GM18505 (cell line): ENCODE measurements around the gene OAF.
"Not testable (repeated sequence)": the region's sequence is repeated elsewhere in the genome, so short reads cannot be mapped to it uniquely, and the experiment has no call there.

Experiments used
- ATAC-seq: cut with Tn5 transposase; IDR thresholded peaks from one replicate; pipeline ENCODE4 v1.9.1; 2021; ENCODE audit not compliant: unreplicated experiment
- POLR2A ChIP-seq: IDR thresholded peaks from 4 replicates; pipeline ENCODE4 v1.6.1; 2011; ENCODE audit warnings: borderline replicate concordance; ENCODE audit not compliant: insufficient read depth, insufficient read length; ENCODE audit errors: extremely low read depth

The OAF gene

DNA sequence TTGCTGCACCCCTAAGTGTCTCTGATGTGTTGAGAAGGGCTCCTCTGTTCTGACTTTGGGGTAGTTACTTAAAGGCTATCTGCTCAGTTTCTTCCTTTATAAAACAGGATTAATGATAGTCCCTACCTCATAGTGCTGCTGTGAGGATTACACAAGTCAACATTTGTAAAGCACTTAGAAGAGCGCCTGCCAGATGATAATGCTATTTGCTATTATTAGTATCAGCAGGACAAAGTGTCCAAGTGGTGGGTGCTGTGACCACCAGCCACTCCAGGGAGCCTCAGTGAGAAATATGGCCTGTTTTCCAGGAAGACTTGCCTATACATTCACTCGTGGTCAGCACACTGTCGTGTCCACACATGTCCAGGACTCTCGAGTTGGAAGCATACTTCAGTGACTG lies 45.3 kb downstream of the OAF start:
- no peak for TF ChIP-seq POLR2A
- ATAC-seq, result no peak

DNA sequence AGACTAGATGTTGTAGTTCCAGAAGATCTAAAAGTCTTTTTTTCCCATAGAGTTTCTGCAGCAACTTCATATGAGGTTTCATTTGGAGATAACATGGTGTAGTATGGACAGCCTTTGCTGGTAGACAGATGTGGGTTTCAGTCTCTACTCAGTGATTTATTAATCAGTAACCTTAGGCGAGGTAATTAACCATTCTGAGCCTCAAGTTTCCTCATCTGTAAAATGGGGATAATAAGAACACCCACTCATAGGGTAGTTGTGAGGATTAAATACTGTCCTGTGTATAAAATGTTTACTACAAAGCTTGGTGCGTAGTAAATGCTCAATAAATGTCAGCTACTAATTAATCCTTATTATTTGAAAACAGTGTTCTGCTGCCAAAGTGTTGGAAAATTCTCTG lies 45.9 kb downstream of the OAF start:
- no peak for ATAC-seq
- TF ChIP-seq POLR2A, result no peak

DNA sequence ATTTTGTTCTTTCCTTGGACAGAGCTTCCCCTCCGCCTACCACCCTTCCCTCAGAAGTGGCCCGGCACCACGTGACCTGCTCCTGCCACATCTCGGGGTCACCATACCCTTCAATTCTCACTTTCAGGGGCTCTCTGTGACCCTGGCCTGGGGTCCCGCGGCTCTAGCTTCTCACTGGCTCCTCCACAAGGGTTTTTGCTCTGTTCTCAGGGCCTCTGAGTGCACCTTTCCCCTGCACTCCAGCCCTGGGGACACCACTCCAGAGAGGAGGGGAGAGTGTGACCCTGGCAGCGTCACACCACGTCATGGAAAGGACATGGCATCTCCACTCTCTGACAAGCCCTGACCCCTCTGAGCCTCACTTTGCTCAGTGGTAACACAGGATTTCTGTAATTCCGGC lies 46.5 kb downstream of the OAF start:
- no peak for TF ChIP-seq POLR2A
- no peak for ATAC-seq

DNA sequence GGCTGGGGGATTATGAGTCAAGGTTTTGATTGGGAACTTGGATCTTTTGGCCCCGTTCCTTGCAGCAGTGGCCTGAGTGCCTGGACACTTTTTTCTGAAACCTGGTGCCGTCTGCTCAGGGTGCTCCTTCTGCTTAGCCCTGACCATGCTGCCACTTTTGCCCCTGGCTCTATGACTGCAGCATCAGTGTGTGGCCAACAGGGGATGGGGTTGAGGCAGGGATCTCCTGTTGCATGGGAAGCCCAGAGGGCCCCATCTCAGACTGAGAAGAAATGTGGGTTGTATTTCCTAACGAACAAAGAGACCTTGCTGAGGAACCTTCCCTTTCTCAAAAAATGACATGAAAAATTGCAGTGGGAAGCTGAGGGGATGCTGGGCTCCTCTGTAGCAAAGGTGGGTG lies 47.8 kb downstream of the OAF start:
- ATAC-seq, result no peak
- no peak for TF ChIP-seq POLR2A

DNA sequence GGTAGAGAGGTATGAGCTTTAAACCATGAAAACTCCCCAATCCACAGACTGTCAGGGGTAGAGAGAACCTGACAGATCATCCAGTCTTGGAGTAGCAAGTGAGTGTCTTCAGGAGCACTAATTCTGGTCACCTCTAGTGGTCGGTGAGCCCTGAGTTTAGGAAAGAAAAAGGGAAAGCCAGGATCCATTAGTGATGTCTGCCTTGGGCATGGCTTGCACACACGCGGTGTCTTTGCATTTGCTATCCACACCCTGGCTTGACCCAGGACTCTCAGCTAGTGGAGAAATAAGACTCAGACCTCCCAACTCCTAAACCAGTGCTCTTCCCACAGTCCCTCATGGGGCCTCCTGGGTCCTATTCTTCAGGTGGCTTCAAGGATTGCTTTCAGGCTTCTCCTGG lies 48.4 kb downstream of the OAF start:
- ATAC-seq, result no peak
- no peak for TF ChIP-seq POLR2A

DNA sequence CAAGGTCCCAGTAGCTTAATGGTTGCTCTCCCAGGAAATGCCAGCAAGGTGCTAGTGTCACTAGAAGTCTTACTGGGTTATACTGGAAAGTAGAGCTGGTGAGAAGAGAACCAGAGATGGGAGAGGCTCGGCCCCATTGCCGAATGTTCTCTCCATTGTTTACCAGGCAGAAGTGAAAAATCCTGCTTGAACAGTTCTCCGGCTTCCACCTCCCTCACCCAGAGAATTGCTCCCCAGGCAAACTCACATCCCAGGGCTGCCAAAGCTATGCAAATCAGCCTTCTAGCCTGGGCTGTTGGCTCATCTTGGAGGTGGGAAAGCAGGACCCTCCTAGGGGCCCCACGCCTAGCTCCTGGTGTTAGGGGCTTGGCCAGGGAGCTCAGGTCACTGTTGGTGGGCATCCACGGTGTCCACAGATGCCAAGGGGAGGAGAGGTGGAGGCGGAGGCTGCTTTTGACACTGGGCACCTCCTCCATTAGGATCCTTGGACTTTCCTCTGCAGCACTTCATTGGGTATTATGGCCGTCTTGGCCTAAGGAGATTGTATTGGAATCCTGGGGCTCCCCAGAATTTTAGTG lies 49.2 kb downstream of the OAF start:
- no peak for ATAC-seq

DNA sequence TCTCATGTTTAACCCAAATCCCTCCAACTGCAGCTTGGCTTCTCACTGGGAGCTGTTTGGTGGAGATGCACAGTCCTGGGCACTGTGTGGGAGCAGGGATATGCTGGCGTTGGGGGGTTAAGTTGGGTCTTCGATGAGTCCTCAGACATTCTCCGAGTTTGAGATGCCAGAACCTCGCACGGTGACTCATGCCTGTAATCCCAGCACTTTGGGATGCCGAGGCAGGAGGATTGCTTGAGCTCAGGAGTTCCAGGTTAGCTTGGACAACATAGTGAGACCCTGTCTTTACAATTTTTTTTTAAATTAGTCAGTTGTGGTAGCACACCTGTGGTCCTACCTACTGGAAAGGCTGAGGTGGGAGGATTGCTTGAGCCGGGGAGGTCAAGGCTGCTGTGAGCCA lies 49.8 kb downstream of the OAF start:
- ATAC-seq, result no peak
- no peak for TF ChIP-seq POLR2A

More for the DNA sequence above, 49.2 kb downstream of the OAF start:
- no peak for TF ChIP-seq POLR2A

DNA sequence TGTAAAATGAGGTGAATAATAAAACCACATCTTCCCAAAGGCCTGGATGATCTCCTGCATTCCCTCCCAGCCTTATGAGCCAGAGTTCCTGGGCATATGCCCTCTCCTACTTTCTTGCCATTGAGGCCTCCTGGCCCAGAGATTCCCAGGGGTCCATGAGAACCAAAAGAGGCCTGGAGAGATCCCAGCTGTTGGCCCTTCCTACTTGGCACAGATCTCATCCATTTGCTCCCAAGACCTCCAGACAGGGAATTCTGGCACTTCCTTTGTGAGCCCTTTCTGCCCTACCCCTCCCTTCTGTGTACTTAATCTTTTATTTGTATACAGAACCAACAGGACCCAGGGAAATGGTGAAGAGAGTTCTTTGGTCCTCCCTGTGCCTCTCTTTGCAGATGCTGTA lies 50.5 kb downstream of the OAF start:
- TF ChIP-seq POLR2A, result no peak
- ATAC-seq, result no peak

DNA sequence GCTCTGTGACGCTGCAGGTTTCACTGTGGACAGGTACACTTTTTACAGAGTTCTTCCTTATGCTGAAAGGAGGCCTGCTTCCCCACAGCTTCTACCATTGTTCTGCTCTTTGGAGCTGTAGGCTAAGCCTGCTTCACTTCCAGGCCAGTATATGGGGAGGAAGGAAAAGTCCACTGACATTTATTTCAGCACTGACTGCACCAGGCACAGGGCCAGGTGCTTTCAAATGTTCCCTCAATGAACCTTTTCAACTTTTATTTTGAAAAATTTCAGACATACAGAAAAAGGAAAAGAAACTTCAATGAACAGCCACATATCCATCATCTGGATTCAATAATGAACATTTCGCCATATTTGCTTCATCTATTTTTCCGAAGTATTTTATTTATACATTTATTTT lies 51.1 kb downstream of the OAF start:
- ATAC-seq, result no peak
- no peak for TF ChIP-seq POLR2A

DNA sequence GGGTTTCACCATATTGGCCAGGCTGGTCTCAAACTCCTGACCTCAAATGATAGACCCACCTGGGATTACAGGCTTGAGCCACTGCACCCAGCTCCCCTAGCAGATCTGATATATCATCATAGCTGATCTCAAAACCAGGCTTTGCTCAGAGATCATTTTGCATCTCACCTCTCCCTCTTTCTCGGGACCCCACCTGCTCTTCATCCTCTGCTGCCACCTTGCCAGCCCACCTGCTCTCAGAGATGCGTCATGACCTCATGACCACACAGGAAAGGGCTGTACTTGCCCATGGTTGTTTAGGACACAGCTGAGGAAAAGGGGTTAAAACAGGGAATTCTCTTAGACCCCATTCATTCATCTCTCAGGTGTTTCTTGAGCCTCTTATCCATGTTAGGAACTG lies 56.5 kb downstream of the OAF start:
- no peak for TF ChIP-seq POLR2A
- no peak for ATAC-seq

DNA sequence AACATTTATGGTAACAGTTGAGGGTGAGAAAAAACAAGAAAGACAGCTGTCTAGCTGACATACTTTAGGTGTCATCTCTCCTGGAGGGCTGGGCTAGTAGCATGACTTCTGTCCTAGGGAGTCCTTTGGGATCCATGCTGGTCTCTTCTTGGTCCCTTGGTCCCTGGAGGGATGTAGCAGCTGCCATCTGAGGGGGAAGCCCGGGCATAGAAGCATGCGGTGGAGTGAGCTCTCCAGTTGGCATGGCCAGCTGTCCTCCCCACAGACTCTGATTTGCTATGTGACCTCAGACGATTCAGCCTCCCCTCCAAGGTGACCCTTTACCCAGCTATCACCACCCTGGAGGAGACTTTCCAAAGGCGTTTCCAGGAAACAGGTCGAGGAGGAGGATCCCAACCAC lies 57.9 kb downstream of the OAF start:
- TF ChIP-seq POLR2A, result no peak
- ATAC-seq, result no peak

DNA sequence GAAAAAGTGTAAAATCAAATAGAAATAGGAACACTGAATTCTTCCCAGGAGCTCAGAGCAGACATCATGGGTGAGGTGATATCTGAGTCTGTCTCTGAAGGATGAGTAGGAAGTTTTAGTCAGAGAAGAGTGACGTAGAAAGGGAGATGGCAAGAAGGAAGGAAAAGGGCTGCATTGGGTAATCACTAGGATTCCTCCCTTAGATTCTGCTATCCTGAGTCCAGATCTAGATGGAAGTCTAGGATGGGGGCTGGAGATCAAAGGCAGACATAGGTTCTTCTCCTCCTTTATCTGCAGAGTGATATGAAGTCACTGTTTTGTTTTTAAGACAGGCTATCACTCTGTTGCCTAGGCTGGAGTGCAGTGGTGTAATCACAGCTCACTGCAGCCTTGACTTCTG lies 59.6 kb downstream of the OAF start:
- TF ChIP-seq POLR2A, result no peak
- no peak for ATAC-seq

DNA sequence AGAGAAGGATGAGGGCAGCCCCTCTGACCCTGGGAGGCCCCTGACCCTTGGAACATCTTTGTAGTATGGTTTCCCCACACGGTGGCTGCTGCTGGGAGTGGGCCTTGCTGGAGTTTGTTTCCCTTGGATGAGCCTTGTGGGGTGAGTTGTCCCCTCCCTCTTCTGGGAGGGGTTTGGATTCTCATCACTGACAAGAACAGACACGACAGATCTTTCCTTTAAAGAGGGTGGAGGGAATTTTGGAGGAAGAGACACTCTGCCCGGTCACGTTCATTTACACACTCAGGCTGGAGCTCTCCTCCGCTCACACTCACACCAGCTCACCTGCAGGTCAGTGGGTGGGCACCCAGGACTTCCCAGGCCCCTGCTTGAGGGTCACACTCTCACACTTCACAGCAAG lies 60.8 kb downstream of the OAF start:
- TF ChIP-seq POLR2A, result no peak
- ATAC-seq, result no peak

DNA sequence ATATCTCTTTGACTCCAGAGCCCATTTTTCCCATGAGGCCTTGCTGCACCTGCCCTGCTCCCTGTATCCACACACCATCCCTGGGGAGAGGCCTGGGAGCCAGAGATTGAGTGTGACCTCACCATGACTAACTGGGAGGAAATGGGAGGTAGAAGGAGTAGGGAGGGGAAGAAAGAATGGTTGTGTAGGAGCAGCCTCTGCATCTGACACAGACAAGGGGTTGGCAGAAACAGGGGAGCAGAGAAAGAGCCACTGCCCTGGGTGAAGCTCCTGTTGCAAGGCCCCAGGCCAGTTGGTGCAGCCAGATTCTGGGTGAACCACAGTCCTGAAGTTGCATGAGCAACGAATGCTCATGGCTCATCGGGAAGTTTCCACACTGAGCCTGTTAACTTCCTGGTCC lies 61.5 kb downstream of the OAF start:
- TF ChIP-seq POLR2A, result no peak
- ATAC-seq, result no peak

DNA sequence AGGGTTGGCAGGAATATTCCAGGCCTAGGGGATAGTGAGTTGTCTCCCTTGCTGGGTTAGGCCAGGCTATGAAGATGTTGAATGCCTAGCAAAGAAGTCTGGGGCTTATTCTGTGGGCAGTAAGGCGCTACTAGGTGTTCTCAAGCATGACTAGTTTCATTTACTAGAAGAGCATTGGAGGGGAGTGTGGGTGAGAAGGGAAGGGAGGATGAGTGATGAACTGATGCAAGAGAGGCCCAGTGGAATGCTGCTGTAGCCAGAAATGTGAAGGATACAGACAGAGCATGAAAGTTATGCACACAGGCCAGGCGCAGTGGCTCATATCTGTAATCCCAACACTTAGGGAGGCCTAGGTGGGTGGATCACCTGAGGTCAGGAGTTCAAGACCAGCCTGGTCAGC lies 62.6 kb downstream of the OAF start:
- no peak for ATAC-seq
- TF ChIP-seq POLR2A, result no peak

DNA sequence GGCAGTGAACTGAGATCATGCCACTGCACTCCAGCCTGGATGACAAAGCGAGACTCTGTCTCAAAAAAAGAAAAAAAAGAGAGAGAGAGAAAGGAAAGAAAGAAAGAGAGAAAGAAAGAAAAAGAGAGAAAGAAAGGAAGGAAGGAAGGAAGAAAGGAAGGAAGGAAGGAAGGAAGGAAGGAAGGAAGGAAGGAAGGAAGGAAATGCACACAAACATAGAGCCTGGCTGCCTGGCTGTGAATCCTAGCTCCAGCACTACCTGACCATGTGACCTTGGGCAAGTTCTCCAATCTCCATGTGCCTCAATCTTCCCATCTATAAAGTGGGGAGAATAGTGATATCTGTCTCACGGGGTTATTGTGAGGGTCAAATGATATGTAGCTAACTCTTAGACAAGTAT lies 63.1 kb downstream of the OAF start:
- not testable (repeated sequence) for ATAC-seq

DNA sequence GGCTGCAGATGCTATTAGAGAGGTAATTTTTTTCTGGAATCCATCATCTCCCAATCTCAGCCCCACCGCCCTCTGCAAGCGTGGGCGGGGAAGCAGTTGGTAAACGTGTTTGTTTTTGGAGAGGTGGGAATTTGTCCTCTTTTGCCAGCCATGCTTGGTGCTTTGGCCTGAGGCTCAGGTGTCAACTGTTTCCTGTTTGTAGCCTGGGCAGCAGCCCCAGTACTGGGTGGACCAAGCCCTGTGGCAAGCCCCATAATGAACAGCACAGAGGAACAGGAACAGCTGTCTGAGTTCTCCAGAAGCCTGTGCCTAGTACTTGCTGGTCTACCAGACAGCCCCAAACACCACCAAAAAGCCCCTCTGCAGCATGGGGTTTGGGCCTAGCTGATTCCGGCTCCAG lies 68.7 kb downstream of the OAF start:
- no peak for TF ChIP-seq POLR2A

More for the DNA sequence above, 68.7 kb downstream of the OAF start:
- ATAC-seq, result no peak
